Endodermal cell (in vitro differentiated cells): ENCODE results near the gene PEAK3. TPM values are rescaled to one million over a fixed set of nuclear protein-coding genes. Genes with fewer than 3 reads are reported as not detected.
A peak's percentile ranks its signal among the peaks of the same experiment; 100 is the strongest.

Source experiments
- DNase-seq: peaks from one replicate; pipeline ENCODE4 v3.0.0-alpha.2; 2017
- H3K27ac ChIP-seq: 2 replicates; pipeline ENCODE4 v1.5.1; 2013; ENCODE audit warnings: mild to moderate bottlenecking, low read depth, low read length, moderate library complexity
- H3K27me3 ChIP-seq: 2 replicates; pipeline ENCODE4 v1.6.1; 2013; ENCODE audit warnings: mild to moderate bottlenecking, low read length, moderate library complexity; ENCODE audit not compliant: insufficient read depth, control insufficient read depth, poor library complexity, severe bottlenecking
- H3K36me3 ChIP-seq: 2 replicates; pipeline ENCODE4 v1.7.0; 2013; ENCODE audit warnings: mild to moderate bottlenecking, low read length, moderate library complexity; ENCODE audit not compliant: control insufficient read depth, insufficient read depth
- H3K4me1 ChIP-seq: one replicate; pipeline ENCODE4 v1.7.0; 2013; ENCODE audit warnings: low read length; ENCODE audit not compliant: control insufficient read depth, insufficient read depth
- H3K4me3 ChIP-seq: 2 replicates; pipeline ENCODE4 v1.5.1; 2013; ENCODE audit warnings: mild to moderate bottlenecking, low read length, moderate library complexity
- H3K9ac ChIP-seq: 2 replicates; pipeline ENCODE4 v1.6.1; 2013; ENCODE audit warnings: mild to moderate bottlenecking, low read length, moderate library complexity; ENCODE audit not compliant: poor library complexity, severe bottlenecking; ENCODE audit errors: extremely low read depth
- H3K9me3 ChIP-seq: 2 replicates; pipeline ENCODE4 v1.6.1; 2013; ENCODE audit warnings: mild to moderate bottlenecking, low read length, moderate library complexity; ENCODE audit not compliant: control insufficient read depth
- H3K27ac Mint-ChIP-seq: 2 replicates; pipeline ENCODE4 v1.8.0; 2020; ENCODE audit warnings: mixed read lengths
- H3K27me3 Mint-ChIP-seq: 2 replicates; pipeline ENCODE4 v1.8.0; 2021; ENCODE audit warnings: mild to moderate bottlenecking, mixed read lengths; ENCODE audit not compliant: insufficient read depth
- H3K36me3 Mint-ChIP-seq: 2 replicates; pipeline ENCODE4 v1.8.0; 2020; ENCODE audit warnings: low read depth, mixed read lengths
- H3K4me1 Mint-ChIP-seq: 2 replicates; pipeline ENCODE4 v1.8.0; 2020; ENCODE audit warnings: mixed read lengths
- H3K4me3 Mint-ChIP-seq: 2 replicates; pipeline ENCODE4 v1.8.0; 2020; ENCODE audit warnings: mild to moderate bottlenecking, moderate library complexity, mixed read lengths
- H3K9me3 Mint-ChIP-seq: 2 replicates; pipeline ENCODE4 v1.8.0; 2020; ENCODE audit warnings: mild to moderate bottlenecking, mixed read lengths
- WGBS, 2 experiments: methylation state at CpG; one replicate each; pipeline versions ENCODE4 v1.1.5 to v1.1.7; 2013; ENCODE audit warnings: missing lambda C conversion rate in 2 of 2, mixed read lengths in 1 of 2; ENCODE audit not compliant: insufficient coverage in 1 of 2, insufficient read length in 1 of 2; 5-methylcytosine and 5-hydroxymethylcytosine counted together
- total RNA-seq, 2 donors: library from RNA; stranded (reverse); fragmentation: NEBNext Ultra II Directional in 1 of 2; extraction: Animal tissue kit (Norgen Biotek cat#: 25700) in 1 of 2; gene quantifications; 2 replicates in 1 of 2; 3 replicates in 1 of 2; pipeline ENCODE4 v1.2.1, GENCODE V29; 2021
- TF ChIP-seq, protein P1 (sequence below): fragments of 200-600 bp; sonication (generic); conservative IDR thresholded peaks from 2 replicates; pipeline ENCODE4 v1.5.0; 2021; ENCODE audit warnings: antibody characterized with exemption, mild to moderate bottlenecking

PEAK3 gene
- total RNA-seq, 2 donors from 2014 or later = not detected

DNA sequence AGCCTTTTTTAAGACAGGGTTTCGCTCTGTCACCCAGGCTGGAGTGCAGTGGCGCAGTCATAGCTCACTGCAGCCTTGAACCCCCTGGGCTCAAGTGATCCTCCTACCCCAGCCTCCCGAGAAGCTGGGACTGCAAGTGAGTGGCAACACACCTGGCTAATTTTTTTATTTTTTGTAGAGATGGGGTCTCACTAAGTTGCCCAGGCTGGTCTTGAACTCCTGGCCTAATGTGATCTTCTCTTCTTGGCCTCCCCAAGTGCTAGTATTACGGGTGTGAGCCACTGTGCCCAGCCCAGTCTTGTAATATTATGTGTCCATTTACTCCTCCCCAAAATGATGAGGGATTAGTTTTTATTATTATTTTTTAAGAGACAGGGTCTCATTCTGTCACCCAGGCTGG, 29.1 kb upstream of the PEAK3 start:
- H3K27me3 Mint-ChIP-seq = peaks cover 62% of the 10 kb centered on the region
- peaks cover 21% of the 10 kb centered on the region for H3K27me3 ChIP-seq

GRCh38 chr19:2309734-2310362, 27.9 kb upstream of the PEAK3 start:
- H3K27me3 Mint-ChIP-seq = peaks cover 61% of the 10 kb centered on the region
- WGBS, 2 experiments = 86 to 90% methylated on average over 9 to 17 of the region's 17 CpGs
- peaks cover 4% of the 10 kb centered on the region for H3K9me3 Mint-ChIP-seq
- Histone ChIP-seq H3K27me3 (peaks cover 21% of the 10 kb centered on the region), H3K4me3 (no peak overlapping the region), H3K27ac (no peak overlapping the region), H3K36me3 (no peaks in the 10 kb centered on the region), H3K9me3 (peaks cover 6% of the 10 kb centered on the region), H3K9ac (no peak overlapping the region), H3K4me1 (no peaks in the 10 kb centered on the region)
- TF ChIP-seq, protein P1, sequence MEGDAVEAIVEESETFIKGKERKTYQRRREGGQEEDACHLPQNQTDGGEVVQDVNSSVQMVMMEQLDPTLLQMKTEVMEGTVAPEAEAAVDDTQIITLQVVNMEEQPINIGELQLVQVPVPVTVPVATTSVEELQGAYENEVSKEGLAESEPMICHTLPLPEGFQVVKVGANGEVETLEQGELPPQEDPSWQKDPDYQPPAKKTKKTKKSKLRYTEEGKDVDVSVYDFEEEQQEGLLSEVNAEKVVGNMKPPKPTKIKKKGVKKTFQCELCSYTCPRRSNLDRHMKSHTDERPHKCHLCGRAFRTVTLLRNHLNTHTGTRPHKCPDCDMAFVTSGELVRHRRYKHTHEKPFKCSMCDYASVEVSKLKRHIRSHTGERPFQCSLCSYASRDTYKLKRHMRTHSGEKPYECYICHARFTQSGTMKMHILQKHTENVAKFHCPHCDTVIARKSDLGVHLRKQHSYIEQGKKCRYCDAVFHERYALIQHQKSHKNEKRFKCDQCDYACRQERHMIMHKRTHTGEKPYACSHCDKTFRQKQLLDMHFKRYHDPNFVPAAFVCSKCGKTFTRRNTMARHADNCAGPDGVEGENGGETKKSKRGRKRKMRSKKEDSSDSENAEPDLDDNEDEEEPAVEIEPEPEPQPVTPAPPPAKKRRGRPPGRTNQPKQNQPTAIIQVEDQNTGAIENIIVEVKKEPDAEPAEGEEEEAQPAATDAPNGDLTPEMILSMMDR = no peak
- no peak overlapping the region for H3K27ac Mint-ChIP-seq
- H3K4me3 Mint-ChIP-seq = no peak overlapping the region
- no peaks in the 10 kb centered on the region for H3K36me3 Mint-ChIP-seq
- DNase-seq = no peak
- no peaks in the 10 kb centered on the region for H3K4me1 Mint-ChIP-seq

More for the DNA sequence above, 29.1 kb upstream of the PEAK3 start:
- Mint-ChIP-seq H3K36me3 (no peaks in the 10 kb centered on the region), H3K27ac (no peak overlapping the region), H3K9me3 (peaks cover 14% of the 10 kb centered on the region), H3K4me1 (peaks cover 2% of the 10 kb centered on the region), H3K4me3 (no peak overlapping the region)
- 90 to 92% methylated on average over 3 to 4 of the region's 4 CpGs for WGBS, 2 experiments
- no peak for DNase-seq
- TF ChIP-seq, protein P1 = no peak
- no peak overlapping the region for H3K4me3 ChIP-seq
- no peak overlapping the region for H3K27ac ChIP-seq
- H3K4me1 ChIP-seq = no peaks in the 10 kb centered on the region
- H3K9me3 ChIP-seq = peaks cover 15% of the 10 kb centered on the region
- H3K9ac ChIP-seq = no peak overlapping the region
- no peaks in the 10 kb centered on the region for H3K36me3 ChIP-seq

DNA sequence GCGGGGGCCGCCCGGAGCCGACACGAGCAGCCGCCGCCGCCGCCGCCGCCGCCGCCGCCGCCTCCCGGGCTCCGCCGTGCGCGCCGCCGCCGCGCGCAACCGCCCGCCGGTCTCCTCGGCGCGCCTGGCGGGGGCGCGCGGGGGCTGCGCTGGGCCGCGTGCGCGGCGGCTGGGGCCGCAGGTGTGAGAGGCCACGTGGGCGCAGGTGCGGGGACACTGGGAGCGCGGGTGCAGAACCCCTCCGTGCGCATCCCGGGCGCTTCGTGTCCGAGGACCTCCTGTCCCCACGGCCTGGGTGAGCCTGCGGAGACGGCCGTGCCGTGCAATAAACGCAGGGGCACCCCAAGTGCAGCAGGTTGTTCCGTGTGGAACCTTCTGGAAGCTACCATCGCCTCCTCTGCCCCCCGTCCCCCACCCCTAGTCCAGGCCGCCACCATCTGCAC, 26.2 kb upstream of the PEAK3 start, which contains the start of gene LINGO3:
TSS of gene LINGO3 (minus strand) at position 41 of the 443 bp plus-strand sequence. CDS start 16,378 bp downstream, outside the sequence.
- Histone ChIP-seq H3K27me3 (peaks cover 21% of the 10 kb centered on the region), H3K9me3 (no peaks in the 10 kb centered on the region), H3K9ac (no peak within 1 kb of the TSS), H3K27ac (no peak within 1 kb of the TSS), H3K36me3 (no peaks in the 10 kb centered on the region), H3K4me3 (no peak within 1 kb of the TSS), H3K4me1 (no peaks in the 10 kb centered on the region)
- Mint-ChIP-seq H3K27me3 (peaks cover 50% of the 10 kb centered on the region), H3K27ac (no peak within 1 kb of the TSS), H3K36me3 (peaks cover 1% of the 10 kb centered on the region), H3K9me3 (peaks cover 2% of the 10 kb centered on the region), H3K4me3 (peak within 1 kb of the TSS; percentile 24), H3K4me1 (no peaks in the 10 kb centered on the region)
- 13 to 42% methylated on average over 12 to 63 of the region's 63 CpGs for WGBS, 2 experiments
- DNase-seq = no peak
- TF ChIP-seq, protein P1 = no peak
